K562 (cell line): ENCODE measurements around the gene FBXO44. TPM values are rescaled to one million over a fixed set of nuclear protein-coding genes. Genes with fewer than 3 reads are reported as not detected.

Experiments used
- CBX1 ChIP-seq: sonication (generic); IDR thresholded peaks from 2 replicates; pipeline ENCODE4 v1.6.1; 2016; ENCODE audit warnings: antibody characterized with exemption, low read depth, mild to moderate bottlenecking
- CBX3 ChIP-seq, 2 experiments: IDR thresholded peaks; 1 replicate in 1 of 2; 2 replicates in 1 of 2; pipeline ENCODE4 v1.6.1; 2012; ENCODE audit warnings: inconsistent platforms in 2 of 2, low read length in 2 of 2, borderline replicate concordance in 1 of 2, control low read depth in 1 of 2
- ETV5 ChIP-seq: sonication (generic); formaldehyde crosslinking; IDR thresholded peaks from 2 replicates; pipeline ENCODE4 v1.4.0; 2020; ENCODE audit warnings: low read depth, mild to moderate bottlenecking, missing genetic modification reagents
- FIP1L1 ChIP-seq: fragments of 200-400 bp; formaldehyde crosslinking; IDR thresholded peaks from 2 replicates; pipeline ENCODE4 v1.6.1; 2018; ENCODE audit warnings: mild to moderate bottlenecking, low read depth, low read length; ENCODE audit not compliant: poor library complexity, severe bottlenecking
- NONO ChIP-seq, 2 experiments: fragments of 200-400 bp in 1 of 2; fragments of 450-650 bp in 1 of 2; formaldehyde crosslinking in 1 of 2; IDR thresholded peaks; 2 replicates each; pipeline ENCODE4 v1.6.1; 2017; ENCODE audit warnings: low read depth in 2 of 2, mild to moderate bottlenecking in 2 of 2, moderate library complexity in 2 of 2, low read length in 1 of 2
- POLR2G ChIP-seq: fragments of 200-400 bp; formaldehyde crosslinking; IDR thresholded peaks from 2 replicates; pipeline ENCODE4 v1.6.1; 2017; ENCODE audit warnings: low read depth, mild to moderate bottlenecking, antibody characterized with exemption, low read length, moderate library complexity
- PURB ChIP-seq: sonication (generic); formaldehyde crosslinking; IDR thresholded peaks from 2 replicates; pipeline ENCODE4 v1.9.0; 2021; ENCODE audit warnings: low read depth, mild to moderate bottlenecking, missing genetic modification reagents
- RBM22 ChIP-seq: fragments of 200-400 bp; formaldehyde crosslinking; IDR thresholded peaks from 2 replicates; pipeline ENCODE4 v1.6.1; 2018; ENCODE audit warnings: low read length, low read depth; ENCODE audit not compliant: poor library complexity, severe bottlenecking
- RFX1 ChIP-seq: fragments of 450-650 bp; IDR thresholded peaks from 2 replicates; pipeline ENCODE4 v1.6.1; 2016; ENCODE audit warnings: mild to moderate bottlenecking, moderate library complexity
- SAFB2 ChIP-seq: fragments of 200-400 bp; formaldehyde crosslinking; IDR thresholded peaks from 2 replicates; pipeline ENCODE4 v1.6.1; 2018; ENCODE audit warnings: borderline replicate concordance, low read length, low read depth, moderate library complexity; ENCODE audit not compliant: severe bottlenecking
- SIN3A ChIP-seq, 2 experiments: fragments of 150-350 bp in 1 of 2; IDR thresholded peaks; 2 replicates each; pipeline ENCODE4 v1.6.1; 2011 to 2016; ENCODE audit warnings: borderline replicate concordance in 2 of 2, low read depth in 2 of 2, low read length in 2 of 2, mild to moderate bottlenecking in 2 of 2, moderate library complexity in 2 of 2; ENCODE audit not compliant: control insufficient read depth in 1 of 2
- SMAD2 ChIP-seq: fragments of 150-350 bp; IDR thresholded peaks from 2 replicates; pipeline ENCODE4 v1.6.1; 2014; ENCODE audit warnings: low read depth, mild to moderate bottlenecking, low read length
- XRCC3 ChIP-seq: fragments of 450-650 bp; IDR thresholded peaks from 2 replicates; pipeline ENCODE4 v1.6.1; 2017; ENCODE audit warnings: mild to moderate bottlenecking, moderate library complexity
- ZNF436 ChIP-seq: fragments of 250-450, 450-650 bp; sonication (Bioruptor Pico); formaldehyde crosslinking; IDR thresholded peaks from 2 replicates; pipeline ENCODE4 v1.7.0; 2020; ENCODE audit warnings: mild to moderate bottlenecking
- ZNF717 ChIP-seq: fragments of 250-450 bp; sonication (Bioruptor Pico); IDR thresholded peaks from 2 replicates; pipeline ENCODE4 v1.5.0; 2021
- ZNF77 ChIP-seq: fragments of 250-450 bp; sonication (Bioruptor Pico); IDR thresholded peaks from 2 replicates; pipeline ENCODE4 v1.5.0; 2020
- polyA plus RNA-seq, 8 experiments: library from polyadenylated mRNA; depleted of rRNA in 4 of 8; stranded (reverse) in 5 of 8; unstranded in 3 of 8; fragments of >200 nt; fragmentation: Nextera tagmentation in 2 of 8; fragmentation: Illumina TruSeq in 1 of 8; extraction: Ambion mirVana in 2 of 8; extraction: Trizol in 1 of 8; gene quantifications; 2 replicates each; pipeline versions ENCODE4 v1.2.1 to v1.2.3, GENCODE V29; 2011 to 2014; ENCODE audit warnings: inconsistent platforms in 1 of 8, missing spikeins in 1 of 8
- total RNA-seq, 7 experiments: library from RNA; depleted of rRNA in 6 of 7; stranded (reverse); fragments of >200 nt in 6 of 7; fragmentation: Illumina TruSeq in 2 of 7; extraction: Trizol in 2 of 7; gene quantifications; 2 replicates each; pipeline versions ENCODE4 v1.2.1 to v1.2.3, GENCODE V29; 2011 to 2021; ENCODE audit warnings: low replicate concordance in 1 of 7
- TF ChIP-seq, protein P1 (sequence below): sonication (generic); formaldehyde crosslinking; IDR thresholded peaks from 2 replicates; pipeline ENCODE4 v1.8.1; 2023; ENCODE audit warnings: mild to moderate bottlenecking, missing genetic modification reagents, moderate library complexity
- TF ChIP-seq, protein P2 (sequence below), 2 experiments: fragments of 450-650 bp; IDR thresholded peaks; 2 replicates each; pipeline ENCODE4 v1.6.1; 2018; ENCODE audit warnings: mild to moderate bottlenecking in 2 of 2, low read depth in 1 of 2; ENCODE audit not compliant: partially characterized antibody in 2 of 2
- TF ChIP-seq, protein P3 (sequence below), 2 experiments: fragments of 200-800 bp in 1 of 2; sonication (Bioruptor generic) in 1 of 2; sonication (generic) in 1 of 2; formaldehyde crosslinking in 1 of 2; IDR thresholded peaks in 1 of 2; conservative IDR thresholded peaks in 1 of 2; 2 replicates each; pipeline versions ENCODE4 v1.5.0 to v1.6.1; 2016 to 2020; ENCODE audit warnings: missing compliant biosample characterization in 1 of 2, missing genetic modification characterization in 1 of 2, missing genetic modification reagents in 1 of 2

FBXO44 gene
- total and polyA plus RNA-seq, 9 of the 15 experiments (the other 6 are each of a cell fraction or from before 2014, with no cell fraction given): 0.69 to 20.9 (median 6.7) TPM

DNA sequence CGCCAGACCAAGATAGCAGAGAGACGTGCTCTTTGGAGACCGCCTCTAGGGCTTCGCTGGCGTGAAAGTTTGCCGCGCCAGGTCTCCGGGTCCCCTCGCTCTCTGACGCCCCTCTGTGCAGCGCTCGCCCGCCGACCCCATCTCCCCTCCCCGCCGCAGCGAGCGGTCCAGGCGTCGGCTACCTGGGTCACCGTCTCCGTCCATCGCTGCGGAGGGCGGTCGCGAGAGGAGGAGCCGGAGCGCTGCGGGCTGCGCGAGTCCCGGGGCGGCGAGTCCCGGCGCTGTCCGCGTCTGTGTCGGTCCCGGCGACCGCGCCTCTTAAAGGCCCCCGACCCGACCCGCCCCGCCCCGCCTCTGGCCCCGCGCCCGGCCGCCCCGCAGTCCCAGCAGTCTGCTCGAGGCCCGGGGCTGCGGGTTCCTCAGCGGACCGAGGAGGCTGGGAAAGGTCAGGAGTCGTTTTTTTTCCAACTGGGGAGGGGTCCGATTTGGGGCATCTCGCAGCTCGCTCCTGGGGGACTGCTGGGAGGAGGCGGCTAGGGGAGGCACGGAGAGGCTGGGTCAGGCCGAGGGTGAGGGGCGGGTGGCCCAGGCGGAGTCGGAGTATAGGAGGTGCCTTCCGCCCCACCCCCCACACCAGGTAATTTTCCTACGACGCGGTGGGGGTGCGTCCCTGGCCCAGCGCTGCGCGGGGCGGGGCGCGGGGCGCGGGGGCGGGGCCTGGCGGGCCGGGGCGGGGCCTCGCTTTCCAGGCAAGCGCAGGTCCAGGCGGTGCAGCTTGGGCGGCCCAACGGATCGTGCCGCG lies at the start of gene FBXO44, which contains the start of gene FBXO2 (continued):
- TF ChIP-seq RBM22 (no peak), CBX1 (no peak), XRCC3 (no peak), CBX3 (IDR thresholded peaks at IDR 0.05; ENCODE audit: borderline replicate concordance in 1 of 2, low read length in 2 of 2) (no peak), ZNF717 (CRISPR knock-in tag) (no peak), RFX1 (no peak), SAFB2 (no peak), SMAD2 (no peak), ETV5 (CRISPR knock-in tag) (no peak), PURB (CRISPR knock-in tag) (no peak), FIP1L1 (no peak), POLR2G (no peak), SIN3A (IDR thresholded peaks at IDR 0.05; ENCODE audit: borderline replicate concordance in 2 of 2, control insufficient read depth in 1 of 2, low read depth in 2 of 2, low read length in 2 of 2) (0 out of 4 replicates have a peak, but pooled peaks of 1 of the 2 experiments have one; percentile 23), NONO (IDR thresholded peaks at IDR 0.05; ENCODE audit: low read depth in 2 of 2, low read length in 1 of 2) (no peak), ZNF77 (CRISPR knock-in tag) (no peak), ZNF436 (CRISPR knock-in tag) (peak; percentile 78)
- TF ChIP-seq, protein P1, sequence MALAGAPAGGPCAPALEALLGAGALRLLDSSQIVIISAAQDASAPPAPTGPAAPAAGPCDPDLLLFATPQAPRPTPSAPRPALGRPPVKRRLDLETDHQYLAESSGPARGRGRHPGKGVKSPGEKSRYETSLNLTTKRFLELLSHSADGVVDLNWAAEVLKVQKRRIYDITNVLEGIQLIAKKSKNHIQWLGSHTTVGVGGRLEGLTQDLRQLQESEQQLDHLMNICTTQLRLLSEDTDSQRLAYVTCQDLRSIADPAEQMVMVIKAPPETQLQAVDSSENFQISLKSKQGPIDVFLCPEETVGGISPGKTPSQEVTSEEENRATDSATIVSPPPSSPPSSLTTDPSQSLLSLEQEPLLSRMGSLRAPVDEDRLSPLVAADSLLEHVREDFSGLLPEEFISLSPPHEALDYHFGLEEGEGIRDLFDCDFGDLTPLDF (CRISPR knock-in tag): no peak
- TF ChIP-seq, protein P2, sequence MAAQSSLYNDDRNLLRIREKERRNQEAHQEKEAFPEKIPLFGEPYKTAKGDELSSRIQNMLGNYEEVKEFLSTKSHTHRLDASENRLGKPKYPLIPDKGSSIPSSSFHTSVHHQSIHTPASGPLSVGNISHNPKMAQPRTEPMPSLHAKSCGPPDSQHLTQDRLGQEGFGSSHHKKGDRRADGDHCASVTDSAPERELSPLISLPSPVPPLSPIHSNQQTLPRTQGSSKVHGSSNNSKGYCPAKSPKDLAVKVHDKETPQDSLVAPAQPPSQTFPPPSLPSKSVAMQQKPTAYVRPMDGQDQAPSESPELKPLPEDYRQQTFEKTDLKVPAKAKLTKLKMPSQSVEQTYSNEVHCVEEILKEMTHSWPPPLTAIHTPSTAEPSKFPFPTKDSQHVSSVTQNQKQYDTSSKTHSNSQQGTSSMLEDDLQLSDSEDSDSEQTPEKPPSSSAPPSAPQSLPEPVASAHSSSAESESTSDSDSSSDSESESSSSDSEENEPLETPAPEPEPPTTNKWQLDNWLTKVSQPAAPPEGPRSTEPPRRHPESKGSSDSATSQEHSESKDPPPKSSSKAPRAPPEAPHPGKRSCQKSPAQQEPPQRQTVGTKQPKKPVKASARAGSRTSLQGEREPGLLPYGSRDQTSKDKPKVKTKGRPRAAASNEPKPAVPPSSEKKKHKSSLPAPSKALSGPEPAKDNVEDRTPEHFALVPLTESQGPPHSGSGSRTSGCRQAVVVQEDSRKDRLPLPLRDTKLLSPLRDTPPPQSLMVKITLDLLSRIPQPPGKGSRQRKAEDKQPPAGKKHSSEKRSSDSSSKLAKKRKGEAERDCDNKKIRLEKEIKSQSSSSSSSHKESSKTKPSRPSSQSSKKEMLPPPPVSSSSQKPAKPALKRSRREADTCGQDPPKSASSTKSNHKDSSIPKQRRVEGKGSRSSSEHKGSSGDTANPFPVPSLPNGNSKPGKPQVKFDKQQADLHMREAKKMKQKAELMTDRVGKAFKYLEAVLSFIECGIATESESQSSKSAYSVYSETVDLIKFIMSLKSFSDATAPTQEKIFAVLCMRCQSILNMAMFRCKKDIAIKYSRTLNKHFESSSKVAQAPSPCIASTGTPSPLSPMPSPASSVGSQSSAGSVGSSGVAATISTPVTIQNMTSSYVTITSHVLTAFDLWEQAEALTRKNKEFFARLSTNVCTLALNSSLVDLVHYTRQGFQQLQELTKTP (IDR thresholded peaks at IDR 0.05; ENCODE audit: low read depth in 1 of 2, partially characterized antibody in 2 of 2): no peak
- TF ChIP-seq, protein P3, sequence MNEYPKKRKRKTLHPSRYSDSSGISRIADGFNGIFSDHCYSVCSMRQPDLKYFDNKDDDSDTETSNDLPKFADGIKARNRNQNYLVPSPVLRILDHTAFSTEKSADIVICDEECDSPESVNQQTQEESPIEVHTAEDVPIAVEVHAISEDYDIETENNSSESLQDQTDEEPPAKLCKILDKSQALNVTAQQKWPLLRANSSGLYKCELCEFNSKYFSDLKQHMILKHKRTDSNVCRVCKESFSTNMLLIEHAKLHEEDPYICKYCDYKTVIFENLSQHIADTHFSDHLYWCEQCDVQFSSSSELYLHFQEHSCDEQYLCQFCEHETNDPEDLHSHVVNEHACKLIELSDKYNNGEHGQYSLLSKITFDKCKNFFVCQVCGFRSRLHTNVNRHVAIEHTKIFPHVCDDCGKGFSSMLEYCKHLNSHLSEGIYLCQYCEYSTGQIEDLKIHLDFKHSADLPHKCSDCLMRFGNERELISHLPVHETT (CRISPR knock-in tag; conservative IDR thresholded peaks at IDR 0.05 in 1 of 2, IDR thresholded peaks at IDR 0.05 in 1 of 2): no peak
